ENCODE data around the gene RBM38.

The RBM38 gene

GRCh38 chr20:57369596-57369995 is 21.6 kb upstream of the RBM38 start:
- no peak overlapping the region for H3K4me3 ChIP-seq (ENCODE audit: low read length)
- TF ChIP-seq ZNF274 (IDR thresholded peaks at IDR 0.05; ENCODE audit: low read depth, low read length), result no peak

- TF ChIP-seq ZNF274 (IDR thresholded peaks at IDR 0.05; ENCODE audit: low read depth, low read length), result no peak
- H3K4me3 ChIP-seq (ENCODE audit: low read length), result no peak overlapping the region
Measured at GRCh38 chr20:57370316-57370715, 20.9 kb upstream of the RBM38 start.

DNA sequence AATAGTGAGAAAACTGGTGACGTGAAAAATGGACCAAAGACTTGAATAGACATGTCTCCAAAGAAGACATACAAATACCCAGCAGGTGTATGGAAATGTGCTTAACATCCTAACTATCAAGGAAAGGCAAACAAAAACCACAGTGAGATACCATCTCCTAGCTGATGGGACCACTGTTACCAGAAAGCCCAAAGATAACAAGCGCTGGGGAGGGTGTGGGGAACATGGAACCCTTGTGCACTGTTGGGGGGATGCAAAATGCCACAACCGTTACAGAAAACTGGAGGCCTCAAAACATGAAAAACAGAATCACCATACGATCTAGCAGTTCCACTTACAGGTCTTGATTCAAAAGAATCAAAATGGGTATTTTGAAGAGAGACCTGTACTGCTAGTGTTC is 19.8 kb upstream of the RBM38 start:
- H3K4me3 ChIP-seq (ENCODE audit: low read length), result no peak overlapping the region
- no peak for TF ChIP-seq ZNF274 (IDR thresholded peaks at IDR 0.05; ENCODE audit: low read depth, low read length)

DNA sequence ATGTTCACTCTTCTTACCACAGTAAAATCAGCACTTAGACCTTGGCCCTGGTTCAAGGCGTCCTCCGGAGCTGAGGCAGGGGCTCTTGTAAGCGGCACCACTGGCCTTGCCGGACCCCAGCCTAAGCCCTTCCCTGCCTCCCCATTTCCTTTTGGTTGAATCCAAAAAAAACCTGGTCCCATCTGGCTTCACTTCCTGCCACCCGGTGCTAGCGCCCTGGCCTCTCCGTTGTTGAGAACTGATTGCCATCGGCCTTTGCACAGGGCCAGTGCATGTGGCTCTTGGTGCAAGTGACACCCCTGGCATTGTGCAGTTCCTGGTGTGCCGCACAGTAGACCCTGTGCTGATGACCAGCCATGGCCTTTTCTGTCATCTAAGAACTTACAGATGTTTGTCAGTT is 19.0 kb upstream of the RBM38 start:
- H3K4me3 ChIP-seq (ENCODE audit: low read length), result no peak overlapping the region
- no peak for TF ChIP-seq ZNF274 (IDR thresholded peaks at IDR 0.05; ENCODE audit: low read depth, low read length)

GRCh38 chr20:57372581-57373350 is 18.4 kb upstream of the RBM38 start:
- TF ChIP-seq ZNF274 (IDR thresholded peaks at IDR 0.05; ENCODE audit: low read depth, low read length), result no peak
- no peak overlapping the region for H3K4me3 ChIP-seq (ENCODE audit: low read length)

- TF ChIP-seq ZNF274 (IDR thresholded peaks at IDR 0.05; ENCODE audit: low read depth, low read length), result no peak
- H3K4me3 ChIP-seq (ENCODE audit: low read length), result no peak overlapping the region
Measured at GRCh38 chr20:57374343-57374930, 16.8 kb upstream of the RBM38 start.

GRCh38 chr20:57374931-57375651 is 16.1 kb upstream of the RBM38 start:
- H3K4me3 ChIP-seq (ENCODE audit: low read length), result no peak overlapping the region
- no peak for TF ChIP-seq ZNF274 (IDR thresholded peaks at IDR 0.05; ENCODE audit: low read depth, low read length)

GRCh38 chr20:57375652-57376230 is 15.5 kb upstream of the RBM38 start:
- no peak overlapping the region for H3K4me3 ChIP-seq (ENCODE audit: low read length)
- no peak for TF ChIP-seq ZNF274 (IDR thresholded peaks at IDR 0.05; ENCODE audit: low read depth, low read length)

GRCh38 chr20:57377350-57377749 is 13.8 kb upstream of the RBM38 start:
- no peak overlapping the region for H3K4me3 ChIP-seq (ENCODE audit: low read length)
- TF ChIP-seq ZNF274 (IDR thresholded peaks at IDR 0.05; ENCODE audit: low read depth, low read length), result no peak

DNA sequence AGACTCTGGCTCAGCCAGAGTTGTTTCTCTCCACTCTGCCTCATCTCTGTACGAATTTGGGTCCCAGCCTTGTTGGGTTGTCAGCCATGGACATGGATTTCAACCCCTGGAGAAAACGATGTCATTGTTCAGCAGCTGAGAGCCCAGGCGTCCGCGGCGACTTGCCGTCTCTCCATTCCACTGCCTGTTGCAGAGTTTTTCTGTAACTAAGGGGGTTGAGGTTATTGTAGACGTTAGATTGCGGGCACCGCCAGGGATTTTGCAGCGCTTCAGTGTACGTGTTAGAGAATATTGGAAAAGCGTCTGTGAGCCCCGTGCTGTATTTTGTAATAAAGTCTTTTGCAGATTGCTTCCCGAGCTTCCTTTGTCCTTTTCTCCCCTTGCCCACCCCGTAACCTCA is 13.1 kb upstream of the RBM38 start:
- H3K4me3 ChIP-seq (ENCODE audit: low read length), result no peak overlapping the region
- no peak for TF ChIP-seq ZNF274 (IDR thresholded peaks at IDR 0.05; ENCODE audit: low read depth, low read length)

DNA sequence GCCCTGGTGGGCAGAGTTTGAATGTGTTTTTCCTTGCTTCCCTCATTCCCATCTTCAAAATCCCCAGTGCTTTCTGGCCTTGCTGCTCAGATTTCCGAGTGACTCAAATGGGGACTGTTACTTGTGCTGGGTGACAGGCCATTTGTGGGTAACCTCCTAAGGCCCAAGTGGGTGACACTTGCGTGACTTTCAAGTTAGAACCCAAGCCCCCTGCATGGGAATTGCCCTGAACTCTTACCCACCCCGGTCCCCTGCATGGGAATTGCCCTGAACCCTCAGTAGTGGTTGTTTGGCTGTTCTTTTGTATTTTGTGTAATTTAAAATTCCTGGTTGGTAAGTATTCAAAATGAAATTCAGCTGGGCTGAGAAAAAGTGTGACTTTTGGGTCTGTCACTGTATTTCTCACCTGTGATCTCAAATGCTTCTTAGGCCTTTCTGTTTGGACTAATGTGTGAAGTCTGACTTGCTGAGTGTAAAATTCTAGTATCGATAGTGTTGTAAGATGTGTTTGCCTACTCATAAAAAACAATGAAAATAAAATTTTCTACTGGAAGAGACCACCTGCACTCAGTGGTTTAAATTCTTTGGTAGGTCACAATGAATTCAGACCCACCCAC is 12.4 kb upstream of the RBM38 start:
- no peak for TF ChIP-seq ZNF274 (IDR thresholded peaks at IDR 0.05; ENCODE audit: low read depth, low read length)
- H3K4me3 ChIP-seq (ENCODE audit: low read length), result no peak overlapping the region

GRCh38 chr20:57379263-57379647 is 11.9 kb upstream of the RBM38 start:
- TF ChIP-seq ZNF274 (IDR thresholded peaks at IDR 0.05; ENCODE audit: low read depth, low read length), result no peak
- H3K4me3 ChIP-seq (ENCODE audit: low read length), result no peak overlapping the region

- H3K4me3 ChIP-seq (ENCODE audit: low read length), result no peak overlapping the region
- no peak for TF ChIP-seq ZNF274 (IDR thresholded peaks at IDR 0.05; ENCODE audit: low read depth, low read length)
Measured at GRCh38 chr20:57380081-57380750, 11.0 kb upstream of the RBM38 start.
